ENCODE measurements around the gene TBCD. TPM values are rescaled to one million over a fixed set of nuclear protein-coding genes. Genes with fewer than 3 reads are reported as not detected.
A peak's percentile ranks its signal among the peaks of the same experiment; 100 is the strongest.

TBCD gene
- total RNA-seq, 1 experiment from 2014 or later = 129 TPM

DNA sequence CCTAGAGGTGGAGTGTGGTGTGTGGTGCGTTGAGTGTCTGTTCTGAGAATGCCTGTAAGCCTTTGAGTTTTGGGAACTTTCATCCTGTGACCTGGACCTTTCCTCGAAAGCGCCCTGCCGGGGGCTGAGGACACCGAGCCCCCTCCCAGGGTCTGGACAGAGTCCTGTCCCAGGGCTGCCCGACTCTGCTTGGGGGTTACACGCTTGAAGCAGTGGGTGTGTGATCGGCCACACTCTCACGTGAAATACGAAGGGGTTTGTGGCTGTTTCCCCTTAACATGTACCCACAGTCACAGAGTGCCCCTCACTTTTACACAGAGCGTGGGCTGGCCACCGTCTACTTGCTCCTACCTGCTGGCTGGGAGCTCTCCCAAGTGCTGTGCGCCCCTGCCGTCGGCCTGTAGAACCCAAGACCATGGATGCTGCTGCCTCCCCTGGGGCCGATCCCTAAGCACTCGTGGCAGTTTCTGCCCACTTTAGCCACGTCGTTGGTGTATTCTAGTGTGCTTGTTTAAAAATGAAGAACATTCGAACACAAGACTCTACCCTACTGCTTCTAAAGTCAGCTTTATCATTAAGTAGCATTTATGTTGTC is 81.1 kb downstream of the TBCD start:
- no peak overlapping the region for H3T11ph ChIP-seq (ENCODE audit: low read length)
- no peak overlapping the region for H2AFZ ChIP-seq (ENCODE audit: low read length)
- no peak overlapping the region for H2AK5ac ChIP-seq (ENCODE audit: insufficient read length, low read length)
- no peak overlapping the region for H3K4ac ChIP-seq (ENCODE audit: low read depth, low read length)
- H3K79me1 ChIP-seq (ENCODE audit: insufficient read depth, low read depth, low read length, poor library complexity, severe bottlenecking) = no peaks in the 10 kb centered on the region
- Mint-ChIP-seq H3K27ac (peak overlapping the region; percentile 74 to 86 (median 82); a peak in 6 of 7 replicates), H3K4me1 (peaks cover 15 to 17% of the 10 kb centered on the region in 2 experiments), H3K9me3 (peaks cover 0 to 6% of the 10 kb centered on the region in 2 experiments; a peak in 2 of 5 replicates), H3K36me3 (ENCODE audit: insufficient read depth in 1 of 3, low read depth in 3 of 3) (peaks cover 14 to 35% (median 33%) of the 10 kb centered on the region in 3 experiments), H3K4me3 (no peak overlapping the region), H3K27me3 (ENCODE audit: low read depth) (no peaks in the 10 kb centered on the region; the same call in 1 of the 2 replicates)
- H3K23ac ChIP-seq (ENCODE audit: insufficient read length, low read depth, low read length) = no peak overlapping the region
- H4K20me1 ChIP-seq (ENCODE audit: control insufficient read depth, insufficient read depth, insufficient read length) = no peaks in the 10 kb centered on the region
- no peak overlapping the region for H2BK12ac ChIP-seq (ENCODE audit: insufficient read length, low read depth, low read length)
- H3K4me2 ChIP-seq (ENCODE audit: insufficient read depth, insufficient read length, low read length) = no peak overlapping the region
- no peak for DNase-seq
- no peaks in the 10 kb centered on the region for H3K9me3 ChIP-seq (ENCODE audit: control insufficient read depth, low read depth, low read length)
- no peak for TF ChIP-seq CTCF (conservative IDR thresholded peaks at IDR 0.05)
- peaks cover 2% of the 10 kb centered on the region; the same call in 1 of the 2 replicates for H3K79me2 ChIP-seq (ENCODE audit: insufficient read depth, low read length)
- H3K14ac ChIP-seq (ENCODE audit: insufficient read depth, low read length) = no peak overlapping the region
- H3K56ac ChIP-seq (ENCODE audit: insufficient read length, low read depth, low read length) = no peak overlapping the region
- no peak overlapping the region for H3K18ac ChIP-seq (ENCODE audit: insufficient read length, low read depth, low read length)
- H3K9ac ChIP-seq (ENCODE audit: extremely low read depth, insufficient read length, low read length) = no peak overlapping the region
- no peak overlapping the region for H3K27ac ChIP-seq (ENCODE audit: insufficient read length, low read depth, low read length)
- no peaks in the 10 kb centered on the region for H3K4me1 ChIP-seq (ENCODE audit: insufficient read depth, low read length)
- H2BK120ac ChIP-seq (ENCODE audit: low read depth, low read length, poor library complexity, severe bottlenecking) = no peak overlapping the region
- no peak overlapping the region for H2BK20ac ChIP-seq (ENCODE audit: low read depth, low read length, poor library complexity, severe bottlenecking)
- no CpG with 5 or more reads among the region's 20 CpGs for WGBS (ENCODE audit: extremely low coverage, insufficient read length, low lambda C conversion rate)
- H3K27me3 ChIP-seq (ENCODE audit: insufficient read depth, low read length) = no peaks in the 10 kb centered on the region
- H3K23me2 ChIP-seq (ENCODE audit: insufficient read length, low read depth, low read length, poor library complexity, severe bottlenecking) = no peaks in the 10 kb centered on the region
- no peak overlapping the region for H2BK15ac ChIP-seq (ENCODE audit: low read depth, low read length)
- H2BK5ac ChIP-seq (ENCODE audit: insufficient read length, low read length) = no peak overlapping the region
- H4K8ac ChIP-seq (replicated peaks; ENCODE audit: insufficient read length, low read depth, low read length) = no peak overlapping the region
- no peak overlapping the region for H4K5ac ChIP-seq (ENCODE audit: insufficient read length, low read depth, low read length)
- no peak overlapping the region for H4K91ac ChIP-seq (ENCODE audit: insufficient read length, low read depth, low read length)
